NCI-H1092 treated with DMSO at 0.1 percent for 48 hours (cell line): Measurements from ENCODE around the gene TMEM115.
A peak's percentile ranks its signal among the peaks of the same experiment; 100 is the strongest.

Source experiments
- DNase-seq: peaks from one replicate; lab custom pipeline; 2025; lab: John Stamatoyannopoulos, UW

TMEM115 gene

DNA sequence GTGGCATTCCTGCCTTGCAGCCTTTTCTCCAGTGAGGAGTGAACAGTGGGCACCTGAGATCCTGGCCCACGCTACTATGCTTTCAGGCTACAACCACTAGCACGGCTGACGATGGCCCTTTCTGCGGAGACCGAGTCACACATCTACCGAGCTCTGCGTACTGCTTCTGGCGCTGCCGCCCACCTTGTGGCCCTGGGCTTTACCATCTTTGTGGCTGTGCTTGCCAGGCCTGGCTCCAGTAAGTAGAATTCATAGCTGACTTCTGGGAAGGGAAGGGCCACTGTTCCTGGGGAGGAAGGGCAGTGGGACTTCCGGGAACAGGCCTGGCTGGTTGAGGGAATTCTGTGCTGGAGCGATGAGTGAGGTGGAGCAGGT lies 8.0 kb downstream of the TMEM115 start:
- DNase-seq: no peak

DNA sequence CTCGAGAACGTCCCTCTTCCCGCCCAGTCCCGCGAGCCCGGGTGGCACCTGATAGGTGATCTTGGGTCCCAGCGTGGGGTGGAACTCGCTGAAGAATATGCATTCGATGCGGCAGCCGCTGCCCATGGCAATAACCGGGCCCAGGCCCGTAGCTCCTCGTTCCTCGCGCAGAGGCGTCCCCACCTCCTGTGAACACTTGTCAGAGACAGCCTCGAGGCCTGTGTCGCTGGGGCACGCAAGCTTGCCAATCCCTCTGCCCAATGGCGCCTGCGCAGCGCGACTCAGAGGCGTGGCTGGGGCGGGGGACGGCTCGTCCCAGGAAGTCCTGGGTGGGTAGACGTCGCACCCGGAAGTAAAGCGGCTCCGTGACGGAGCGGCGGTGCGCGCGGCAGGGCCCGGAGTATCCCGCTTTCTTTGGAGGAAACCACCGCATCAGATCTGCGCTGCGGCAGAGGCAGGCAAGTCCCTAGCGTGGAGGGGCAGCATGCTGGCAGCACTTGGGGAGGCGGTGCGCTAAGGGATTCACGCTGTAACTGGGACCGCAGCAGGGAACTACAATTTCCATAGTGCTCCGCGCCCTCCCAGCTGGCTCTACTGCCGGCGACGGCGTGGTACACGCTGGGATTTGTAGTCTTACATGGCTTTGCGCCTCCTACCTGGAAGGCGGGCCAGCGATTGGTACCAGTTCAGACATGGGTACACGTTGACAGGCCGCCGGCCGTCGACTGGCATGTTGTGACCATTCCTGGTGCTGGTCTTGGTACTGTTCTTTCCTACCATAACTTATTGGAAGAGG lies 8.6 kb downstream of the TMEM115 start, which contains the start of the genes CYB561D2 and NPRL2:
Gene CYB561D2 (plus strand): TSS at position 336 of the 796 bp plus-strand sequence. CDS start 572 bp downstream, outside the sequence.
Gene NPRL2 (minus strand): TSS at position 249 of the 796 bp plus-strand sequence. CDS start 123 bp downstream, at position 126.
- DNase-seq: peak; percentile 88

- DNase-seq: no peak
Observed at GRCh38 chr3:50350213-50350526, 9.2 kb downstream of the TMEM115 start.

DNA sequence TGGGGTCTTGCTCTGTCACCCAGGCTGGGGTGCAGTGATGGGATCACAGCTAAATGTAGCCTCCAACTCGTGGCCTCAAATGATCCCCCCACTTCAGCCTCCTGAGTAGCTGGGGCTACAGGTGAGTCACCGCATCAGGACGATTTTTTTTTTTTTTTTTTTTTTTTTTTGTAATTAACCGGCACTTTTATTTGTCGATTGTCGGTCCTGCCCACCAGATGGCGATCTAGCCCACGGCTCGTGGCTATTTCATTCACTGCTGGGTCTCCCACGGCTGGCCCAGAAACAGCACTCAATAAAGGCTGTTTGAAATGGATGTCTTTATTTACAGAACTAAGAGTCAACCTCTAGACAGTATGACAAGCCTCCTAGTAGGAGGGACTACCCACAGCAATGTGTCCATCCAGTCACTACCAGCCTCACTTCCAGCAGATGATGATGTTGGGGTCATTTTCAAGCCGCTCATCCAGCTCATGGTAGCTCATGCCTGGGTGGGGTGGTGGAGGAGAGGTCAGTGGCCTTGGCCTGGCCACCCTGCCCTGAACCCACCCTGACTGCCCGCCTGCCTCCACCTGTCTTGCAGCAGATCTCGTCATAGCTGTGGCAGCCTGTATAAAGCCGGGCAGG lies 12.0 kb downstream of the TMEM115 start:
- peak; percentile 52 for DNase-seq

- DNase-seq: no peak
Observed at GRCh38 chr3:50345586-50346234, 13.6 kb downstream of the TMEM115 start, which contains the start of gene ZMYND10. TSS of gene ZMYND10 (minus strand) at chr3:50345732. CDS start at chr3:50345579, 153 bp downstream.

DNA sequence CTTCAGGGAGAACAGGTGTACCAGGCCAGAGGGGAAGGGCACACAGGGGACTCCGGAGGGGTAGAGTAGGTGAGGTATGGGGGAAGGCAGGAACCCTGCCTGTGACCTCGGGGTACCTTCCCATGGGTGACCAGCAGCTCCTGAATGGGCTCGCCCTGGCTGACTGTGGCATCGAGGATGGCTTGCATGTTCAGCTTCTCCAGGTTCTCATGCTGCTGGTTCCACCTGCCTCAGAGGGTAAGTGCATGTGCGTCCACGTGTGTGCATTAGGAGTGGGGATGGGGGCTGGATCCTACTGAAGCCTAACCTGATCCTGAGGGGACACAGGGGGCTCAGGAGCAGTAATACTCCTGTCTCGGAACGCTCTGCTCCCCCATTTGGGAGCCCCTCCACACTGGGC lies 14.3 kb downstream of the TMEM115 start:
- no peak for DNase-seq

- no peak for DNase-seq
Observed at GRCh38 chr3:50342813-50343633, 16.3 kb downstream of the TMEM115 start.

DNA sequence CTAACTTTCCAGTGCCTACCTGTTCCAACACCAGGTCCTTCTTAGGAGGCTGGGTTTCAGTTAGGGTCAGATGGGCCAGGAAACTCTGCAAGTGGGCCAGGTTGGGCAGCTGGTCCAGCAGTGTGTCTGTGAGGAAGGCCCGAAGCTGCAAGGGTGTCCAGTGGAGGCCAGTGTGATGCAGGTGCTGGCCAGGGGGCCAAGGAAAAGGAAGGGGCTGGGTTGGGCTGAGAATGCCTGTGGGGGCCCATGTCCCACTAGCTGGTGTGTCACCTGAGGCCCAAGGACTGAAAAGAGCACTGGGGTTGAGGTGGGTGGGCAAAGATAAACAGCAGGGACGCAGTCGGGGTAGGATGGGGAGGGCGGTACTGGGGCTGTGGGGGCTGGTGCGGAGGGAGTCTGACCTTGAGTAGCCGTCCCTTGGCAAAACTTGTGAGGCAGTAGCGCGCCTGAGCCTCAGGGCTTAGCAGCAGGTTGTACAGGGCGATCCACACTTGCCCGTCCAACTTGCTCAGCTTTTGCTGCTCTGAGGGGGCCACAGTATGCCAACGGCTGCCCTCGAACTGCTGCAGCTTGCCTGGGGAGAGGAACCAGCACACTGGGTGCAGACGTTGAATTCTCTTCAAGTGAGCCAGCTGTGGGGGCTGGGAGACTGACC lies 17.2 kb downstream of the TMEM115 start:
- no peak for DNase-seq

- DNase-seq: no peak
Observed at GRCh38 chr3:50341537-50341936, 17.8 kb downstream of the TMEM115 start.

DNA sequence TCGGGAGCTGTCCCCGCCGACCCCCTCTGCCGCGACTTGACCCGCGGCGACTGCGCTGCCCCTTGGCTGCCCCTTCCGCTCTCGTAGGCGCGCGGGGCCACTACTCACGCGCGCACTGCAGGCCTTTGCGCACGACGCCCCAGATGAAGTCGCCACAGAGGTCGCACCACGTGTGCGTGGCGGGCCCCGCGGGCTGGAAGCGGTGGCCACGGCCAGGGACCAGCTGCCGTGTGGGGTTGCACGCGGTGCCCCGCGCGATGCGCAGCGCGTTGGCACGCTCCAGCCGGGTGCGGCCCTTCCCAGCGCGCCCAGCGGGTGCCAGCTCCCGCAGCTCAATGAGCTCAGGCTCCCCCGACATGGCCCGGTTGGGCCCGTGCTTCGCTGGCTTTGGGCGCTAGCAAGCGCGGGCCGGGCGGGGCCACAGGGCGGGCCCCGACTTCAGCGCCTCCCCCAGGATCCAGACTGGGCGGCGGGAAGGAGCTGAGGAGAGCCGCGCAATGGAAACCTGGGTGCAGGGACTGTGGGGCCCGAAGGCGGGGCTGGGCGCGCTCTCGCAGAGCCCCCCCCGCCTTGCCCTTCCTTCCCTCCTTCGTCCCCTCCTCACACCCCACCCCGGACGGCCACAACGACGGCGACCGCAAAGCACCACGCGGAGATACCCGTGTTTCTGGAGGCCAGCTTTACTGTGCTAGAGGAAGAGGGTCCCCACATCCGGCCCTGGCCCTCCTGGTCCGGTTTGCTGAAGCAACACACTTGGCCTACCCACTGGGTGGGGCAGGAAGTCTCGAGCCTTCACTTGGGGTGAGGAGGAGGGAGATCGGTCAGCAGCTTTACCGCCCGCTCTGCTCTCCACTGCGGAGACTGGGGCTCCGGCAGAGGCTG lies 18.6 kb downstream of the TMEM115 start, which contains the start of gene RASSF1:
Gene RASSF1 (minus strand): TSS at position 389 of the 882 bp plus-strand sequence. CDS start 31 bp downstream, at position 358.
- DNase-seq: no peak

DNA sequence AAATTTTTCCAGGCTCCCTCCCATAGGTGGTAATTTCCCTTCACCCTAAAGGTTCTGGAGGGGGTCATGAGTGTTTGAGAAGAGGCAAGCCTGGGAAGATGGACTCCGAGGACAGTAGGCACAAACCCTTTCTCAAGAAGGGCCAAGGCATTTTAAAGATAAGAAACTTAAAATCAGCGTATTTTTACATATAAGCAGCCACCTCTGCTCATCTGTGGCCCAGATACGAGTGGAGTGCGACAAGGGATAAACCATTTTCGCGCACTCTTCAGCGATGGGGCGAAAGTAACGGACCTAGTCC lies 19.2 kb downstream of the TMEM115 start:
- DNase-seq: no peak

- no peak for DNase-seq
Observed at GRCh38 chr3:50339485-50340146, 19.7 kb downstream of the TMEM115 start.

- DNase-seq: no peak
Observed at GRCh38 chr3:50338965-50339364, 20.4 kb downstream of the TMEM115 start.

DNA sequence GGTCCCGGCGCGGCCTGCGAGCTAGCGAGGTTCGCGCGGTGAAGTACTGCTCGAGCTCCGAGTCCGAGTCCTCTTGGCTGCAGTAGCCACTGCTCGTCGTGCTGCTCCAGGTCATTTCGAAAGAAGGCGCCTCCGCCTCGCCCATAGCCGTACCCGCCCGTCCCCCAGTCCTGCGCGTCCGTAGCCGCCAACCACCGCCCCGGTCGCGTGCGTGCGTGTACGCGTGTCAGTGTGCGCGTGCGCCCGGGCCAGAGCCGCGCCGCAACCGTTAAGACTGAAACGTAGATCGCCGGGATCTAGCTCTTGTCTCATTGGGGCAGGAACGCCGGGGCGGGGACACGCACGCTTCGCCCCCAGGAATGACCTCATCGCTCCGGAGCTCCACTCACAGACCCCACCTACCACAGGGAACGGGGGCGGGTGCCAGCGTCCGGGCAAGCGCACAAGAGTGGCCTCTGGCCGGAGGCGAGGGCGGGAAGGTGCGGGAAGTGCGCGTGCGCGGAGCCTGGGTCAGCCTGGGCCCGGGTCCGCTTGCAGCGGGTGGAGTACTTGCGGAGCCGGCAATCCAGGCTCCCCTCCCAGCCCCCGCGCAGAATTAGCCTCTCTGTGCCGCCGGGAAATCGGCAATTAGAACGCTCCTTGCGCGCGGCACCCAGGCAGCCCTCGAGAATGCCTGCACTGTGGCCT lies 22.0 kb downstream of the TMEM115 start:
- DNase-seq: peak; percentile 97

DNA sequence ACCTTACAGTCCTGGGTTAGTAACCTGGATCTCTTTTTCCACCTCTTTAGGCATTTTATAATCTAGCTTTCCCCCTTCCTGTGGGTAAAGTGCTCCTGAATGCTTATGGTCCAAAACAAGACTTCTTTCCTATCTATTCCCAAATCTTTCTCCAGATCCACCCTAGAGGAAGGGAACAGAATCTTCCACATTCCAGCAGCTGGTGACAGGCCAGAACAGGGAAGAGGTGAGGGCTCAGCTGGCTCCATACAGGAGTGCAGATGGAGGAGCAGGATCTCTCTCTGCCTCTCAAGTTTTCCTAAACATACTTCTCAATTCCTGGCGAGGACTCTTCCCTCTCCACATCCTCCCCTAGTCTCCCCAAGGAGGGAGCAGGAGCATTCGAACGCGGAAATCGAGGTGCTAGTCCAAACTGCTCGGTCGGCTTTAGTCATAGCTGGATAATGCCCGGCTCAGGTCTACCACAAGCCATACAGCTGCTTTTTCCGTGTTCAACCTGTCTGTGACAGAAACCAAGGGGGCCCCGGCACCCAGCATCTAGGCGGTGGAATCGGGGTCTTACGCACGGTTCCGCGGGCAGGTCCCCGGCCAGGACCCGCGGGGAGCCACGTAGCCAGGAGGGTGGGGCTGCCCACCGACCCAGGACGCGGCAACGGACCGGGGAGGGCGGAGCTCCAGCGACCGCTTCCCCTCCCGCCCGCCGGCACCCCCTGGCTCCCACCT lies 22.7 kb downstream of the TMEM115 start:
- DNase-seq: peak; percentile 1

DNA sequence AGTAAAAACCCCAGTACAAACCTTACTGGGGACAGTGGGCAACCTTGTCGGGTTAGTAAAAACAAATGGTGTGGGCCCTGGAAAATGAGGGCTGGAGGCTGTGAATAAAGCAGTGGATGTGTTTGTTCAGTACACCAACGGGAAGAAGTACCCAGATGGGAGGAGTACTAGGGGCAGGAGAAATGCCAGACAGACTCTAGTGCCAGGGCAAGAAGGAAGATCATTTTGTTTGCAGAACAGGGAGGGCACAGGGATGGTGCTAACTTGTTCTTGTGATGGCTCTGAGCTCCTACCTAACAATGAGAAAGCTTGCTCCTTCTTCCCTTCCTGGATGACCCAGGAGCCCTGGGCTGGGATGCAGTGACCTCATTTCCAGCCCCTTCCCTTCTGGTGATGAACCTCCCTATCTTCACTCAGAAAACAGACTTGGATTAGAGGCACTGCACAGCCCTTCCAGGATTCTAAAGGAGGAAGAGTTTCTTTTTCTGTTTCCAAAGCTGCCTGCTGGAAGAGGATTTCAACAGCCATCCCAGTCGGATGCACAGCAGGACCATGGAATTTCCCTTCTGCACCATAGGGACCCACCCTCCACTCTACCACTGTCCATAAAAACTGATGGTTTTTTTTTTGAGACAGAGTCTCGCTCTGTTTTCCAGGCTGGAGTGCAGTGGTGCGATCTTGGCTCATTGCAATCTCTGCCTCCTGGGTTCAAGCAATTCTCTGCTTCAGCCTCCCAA lies 24.8 kb downstream of the TMEM115 start:
- DNase-seq: no peak

DNA sequence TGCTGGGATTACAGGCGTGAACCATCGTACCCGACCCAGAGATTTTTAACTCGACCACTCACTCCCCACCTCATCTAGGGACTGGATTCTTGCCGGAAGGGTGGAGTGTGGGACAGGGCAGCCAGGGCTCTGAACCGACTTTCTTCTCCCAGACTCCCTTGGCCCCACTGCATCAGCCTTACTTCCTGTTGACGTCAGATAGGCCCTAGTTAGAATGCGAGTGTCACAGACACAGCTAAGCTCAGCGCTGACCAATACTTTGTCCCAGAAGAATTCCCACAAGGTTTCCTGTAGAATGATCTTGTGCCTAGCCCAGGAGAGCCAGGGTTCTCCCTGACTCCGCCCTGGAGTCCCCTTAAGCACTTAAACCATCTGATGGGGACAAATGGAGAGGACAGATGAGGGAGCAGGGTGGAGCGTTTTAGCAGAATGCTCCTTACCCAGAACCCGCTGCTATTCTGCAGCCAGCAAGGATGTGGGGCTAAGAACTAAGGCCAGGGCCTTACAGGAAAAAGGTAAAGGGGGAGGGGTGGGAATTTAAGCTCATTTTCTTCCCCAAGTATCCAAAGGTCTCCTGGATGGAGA lies 25.5 kb downstream of the TMEM115 start:
- DNase-seq: no peak
